Heart right ventricle (tissue), 16 donors: ENCODE data around the gene IARS1. TPM values are rescaled to one million over a fixed set of nuclear protein-coding genes. Genes with fewer than 3 reads are reported as not detected.

ENCODE experiments used
- ATAC-seq, 8 donors: fragments of 200-7000 bp; cut with Tn5 transposase; one replicate each; pipeline ENCODE4 v1.9.1; 2020; ENCODE audit warnings: mild to moderate bottlenecking in 8 of 8, moderate library complexity in 8 of 8, moderate number of reproducible peaks in 1 of 8
- DNase-seq, 2 donors: peaks; one replicate each; pipeline ENCODE4 v3.0.0-alpha.2; 2020
- H3K27ac ChIP-seq, 10 donors: fragments of 200-600 bp; sonication (generic) in 2 of 10; one replicate each; pipeline versions ENCODE4 v1.5.0 to v1.8.0; 2020 to 2022; ENCODE audit warnings: mild to moderate bottlenecking in 3 of 10
- H3K27me3 ChIP-seq, 7 donors: fragments of 200-600 bp; one replicate each; pipeline ENCODE4 v1.8.0; 2021 to 2022; ENCODE audit warnings: mild to moderate bottlenecking in 2 of 7
- H3K36me3 ChIP-seq, 9 donors: fragments of 200-600 bp; sonication (generic) in 1 of 9; one replicate each; pipeline versions ENCODE4 v1.5.0 to v1.8.0; 2020 to 2022; ENCODE audit warnings: mild to moderate bottlenecking in 2 of 9
- H3K4me1 ChIP-seq, 9 donors: fragments of 200-600 bp; sonication (generic) in 1 of 9; one replicate each; pipeline versions ENCODE4 v1.5.0 to v1.8.0; 2020 to 2022; ENCODE audit warnings: mild to moderate bottlenecking in 4 of 9
- H3K4me3 ChIP-seq, 10 donors: fragments of 200-600 bp; sonication (generic) in 2 of 10; one replicate each; pipeline versions ENCODE4 v1.5.0 to v1.8.0; 2020 to 2022; ENCODE audit warnings: mild to moderate bottlenecking in 7 of 10, moderate library complexity in 2 of 10
- H3K9me3 ChIP-seq, 11 donors: fragments of 200-600 bp in 10 of 11; sonication (generic) in 2 of 11; one replicate each; pipeline versions ENCODE4 v1.5.0 to v1.8.0; 2013 to 2022; ENCODE audit warnings: mild to moderate bottlenecking in 2 of 11, control low read depth in 1 of 11, moderate library complexity in 1 of 11
- WGBS, 2 donors: extraction: QIAGEN DNeasy Blood & Tissue Kit; methylation state at CpG; one replicate each; pipeline ENCODE4 v1.1.7; 2013; ENCODE audit warnings: inconsistent platforms in 1 of 2; 5-methylcytosine and 5-hydroxymethylcytosine counted together
- intact Hi-C, 10 donors: fragments of 100-400 bp; cut with DNase I; formaldehyde crosslinking; loops; one replicate each; pipeline versions ENCODE4 v1.11.1 to v1.14.2; 2022
- polyA plus RNA-seq, 2 donors: library from polyadenylated mRNA; stranded (reverse); fragments of 200-250 nt; gene quantifications; one replicate each; pipeline ENCODE4 v1.2.3, GENCODE V29; 2013
- total RNA-seq, 10 donors: library from RNA; stranded (reverse); fragmentation: NEBNext Ultra II Directional in 3 of 10; extraction: Animal tissue kit (Norgen Biotek cat#: 25700) in 3 of 10; gene quantifications; one replicate each; pipeline versions ENCODE4 v1.2.1 to v1.2.4, GENCODE V29; 2021 to 2023
- TF ChIP-seq, protein P1 (sequence below), 9 donors: fragments of 200-600 bp; sonication (generic) in 2 of 9; IDR thresholded peaks; one replicate each; pipeline versions ENCODE4 v1.5.0 to v1.8.0; 2021 to 2022; ENCODE audit warnings: antibody characterized with exemption in 9 of 9, mild to moderate bottlenecking in 5 of 9, moderate library complexity in 1 of 9
- donor health status: Arrhythmogenic right ventricular cardiomyopathy.
- donor health status: ischemic (EF 13 %, LVEDD 7.1; RV severe dilation, severe dysfunction).
- donor health status: healthy with polysubstance abuse.
- donor health status: DM: no; HTN: yes; CAD: no.
- donor health status: DM: no; HTN: no; CAD: no.
- donor health status: ischemic (EF 25% LVEDD 6.9; RV normal size, moderate dysfunction).
- donor health status: ischemic (EF 25% LVEDD 5.7; RV mildly dilated, moderate dysfunction).
- donor health status: healthy.
- donor health status: DM: yes; HTN: yes; CAD: no.
- donor health status: Ischemic cardiomyopathy.
- donor health status: ischemic (EF 35%, LVEDD 5.7; RV mildly dilated, moderate dysfunction).
- donor health status: nonischemic (EF 11% LVEDD 7.7; RV severe dilation, severe dysfunction).
- donor health status: DM: yes; HTN: yes; CAD: no.
- donor health status: PGD.
- donor health status: ischemic (EF 29% LVEDD 5.4; RV normal size, mild dysfunction).
- donor health status: nonischemic (EF 23%, LVEDD 6.1; RV moderate dilation, normal function).

The IARS1 gene
- total and polyA plus RNA-seq, 12 donors = 9.0 to 79.6 (median 60.8) TPM

DNA sequence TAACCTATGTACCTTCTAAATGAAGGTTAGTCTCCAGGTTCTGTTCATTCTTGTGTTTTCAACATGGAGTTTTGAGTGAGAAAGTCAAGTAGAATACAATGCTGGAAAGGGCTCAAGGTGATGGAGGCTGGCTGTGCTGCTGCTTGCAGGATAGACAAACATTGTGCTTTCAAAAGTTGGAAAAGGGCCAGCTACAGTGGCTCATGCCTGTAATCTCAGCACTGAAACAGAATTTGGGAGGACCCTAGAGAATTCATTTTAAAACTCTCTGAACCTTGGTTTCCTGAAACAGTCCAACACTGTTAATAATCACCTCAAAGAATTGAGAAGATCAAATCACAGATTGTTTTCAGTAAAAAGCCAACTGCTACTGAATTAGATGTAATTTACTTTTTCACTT lies 15.4 kb upstream of the IARS1 start:
- H3K4me3 ChIP-seq = no peak overlapping the region
- intact Hi-C loops = no loop called here
- ATAC-seq = no peak

GRCh38 chr9:92300936-92301335 lies 7.4 kb upstream of the IARS1 start:
- intact Hi-C loops = no loop called here
- Histone ChIP-seq H3K4me1 (no peaks in the 10 kb centered on the region), H3K36me3 (peaks cover 0 to 99% (median 67%) of the 10 kb centered on the region in 9 donors), H3K27ac (no peak overlapping the region), H3K4me3 (no peak overlapping the region), H3K27me3 (no peaks in the 10 kb centered on the region), H3K9me3 (no peaks in the 10 kb centered on the region)
- WGBS, 2 donors = 81 to 84% methylated on average over 1 of the region's 1 CpG
- TF ChIP-seq, protein P1, sequence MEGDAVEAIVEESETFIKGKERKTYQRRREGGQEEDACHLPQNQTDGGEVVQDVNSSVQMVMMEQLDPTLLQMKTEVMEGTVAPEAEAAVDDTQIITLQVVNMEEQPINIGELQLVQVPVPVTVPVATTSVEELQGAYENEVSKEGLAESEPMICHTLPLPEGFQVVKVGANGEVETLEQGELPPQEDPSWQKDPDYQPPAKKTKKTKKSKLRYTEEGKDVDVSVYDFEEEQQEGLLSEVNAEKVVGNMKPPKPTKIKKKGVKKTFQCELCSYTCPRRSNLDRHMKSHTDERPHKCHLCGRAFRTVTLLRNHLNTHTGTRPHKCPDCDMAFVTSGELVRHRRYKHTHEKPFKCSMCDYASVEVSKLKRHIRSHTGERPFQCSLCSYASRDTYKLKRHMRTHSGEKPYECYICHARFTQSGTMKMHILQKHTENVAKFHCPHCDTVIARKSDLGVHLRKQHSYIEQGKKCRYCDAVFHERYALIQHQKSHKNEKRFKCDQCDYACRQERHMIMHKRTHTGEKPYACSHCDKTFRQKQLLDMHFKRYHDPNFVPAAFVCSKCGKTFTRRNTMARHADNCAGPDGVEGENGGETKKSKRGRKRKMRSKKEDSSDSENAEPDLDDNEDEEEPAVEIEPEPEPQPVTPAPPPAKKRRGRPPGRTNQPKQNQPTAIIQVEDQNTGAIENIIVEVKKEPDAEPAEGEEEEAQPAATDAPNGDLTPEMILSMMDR (IDR thresholded peaks at IDR 0.05) = no peak
- ATAC-seq (no peak), DNase-seq (no peak)

More for the DNA sequence above, 15.4 kb upstream of the IARS1 start:
- Histone ChIP-seq H3K4me1 (peaks cover 2 to 26% (median 12%) of the 10 kb centered on the region in 9 donors), H3K9me3 (no peaks in the 10 kb centered on the region), H3K27me3 (no peaks in the 10 kb centered on the region), H3K36me3 (peaks cover 0 to 99% (median 56%) of the 10 kb centered on the region in 9 donors), H3K27ac (no peak overlapping the region)
- no peak for DNase-seq
- TF ChIP-seq, protein P1 (IDR thresholded peaks at IDR 0.05) = no peak

GRCh38 chr9:92299116-92299515 lies 5.6 kb upstream of the IARS1 start:
- no peaks in the 10 kb centered on the region for H3K9me3 ChIP-seq
- no peak overlapping the region for H3K27ac ChIP-seq
- DNase-seq = no peak
- peaks cover 0 to 16% (median 9%) of the 10 kb centered on the region in 9 donors for H3K4me1 ChIP-seq
- intact Hi-C loops = loop anchor here in 2 of 10 donors (10.0 kb wide), 1 partner anchor 164 kb away; no protein-coding TSS in a partner anchor
- H3K4me3 ChIP-seq = no peak overlapping the region
- ATAC-seq = no peak
- WGBS, 2 donors = 82 to 84% methylated on average over 1 of the region's 1 CpG
- TF ChIP-seq, protein P1 (IDR thresholded peaks at IDR 0.05) = no peak
- no peaks in the 10 kb centered on the region for H3K27me3 ChIP-seq
- peaks cover 0 to 81% (median 50%) of the 10 kb centered on the region in 9 donors for H3K36me3 ChIP-seq

DNA sequence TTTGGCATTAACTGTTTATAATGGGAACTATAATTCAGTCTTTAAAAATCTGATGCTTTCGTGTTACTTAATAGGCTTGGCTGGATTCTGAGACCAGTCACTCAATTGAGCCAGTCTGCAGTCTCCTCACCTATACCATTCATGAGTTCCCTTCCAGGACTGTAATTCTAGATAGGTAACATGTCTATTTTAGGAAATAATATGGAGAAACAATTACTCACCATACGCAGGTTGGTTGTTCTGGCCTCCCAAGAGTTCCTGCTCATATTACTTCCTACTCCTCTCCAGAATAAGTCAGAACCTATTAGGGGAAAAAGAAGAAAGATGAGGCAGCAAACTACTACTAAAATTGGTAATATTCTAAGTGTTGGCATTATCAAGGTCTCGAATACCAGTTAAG lies 4.5 kb upstream of the IARS1 start:
- ATAC-seq (no peak), DNase-seq (no peak)
- intact Hi-C loops = loop anchor here in 2 of 10 donors (10.0 kb wide), 1 partner anchor 163 kb away; no protein-coding TSS in a partner anchor
- Histone ChIP-seq H3K9me3 (no peaks in the 10 kb centered on the region), H3K27ac (peak overlapping the region in 1 of 10 donors; percentile 0), H3K4me3 (no peak overlapping the region), H3K36me3 (peaks cover 0 to 70% (median 42%) of the 10 kb centered on the region in 9 donors), H3K27me3 (no peaks in the 10 kb centered on the region), H3K4me1 (peaks cover 0 to 17% (median 11%) of the 10 kb centered on the region in 9 donors)
- TF ChIP-seq, protein P1 (IDR thresholded peaks at IDR 0.05) = no peak
- 89 to 92% methylated on average over 3 of the region's 3 CpGs for WGBS, 2 donors
